ENCODE data around the gene PSMB7. TPM values are rescaled to one million over a fixed set of nuclear protein-coding genes. Genes with fewer than 3 reads are reported as not detected.

PSMB7 gene
- total and polyA plus RNA-seq, 2 of the 13 experiments (the other 11 are each of a cell fraction or from before 2014, with no cell fraction given): 259 to 291 TPM

DNA sequence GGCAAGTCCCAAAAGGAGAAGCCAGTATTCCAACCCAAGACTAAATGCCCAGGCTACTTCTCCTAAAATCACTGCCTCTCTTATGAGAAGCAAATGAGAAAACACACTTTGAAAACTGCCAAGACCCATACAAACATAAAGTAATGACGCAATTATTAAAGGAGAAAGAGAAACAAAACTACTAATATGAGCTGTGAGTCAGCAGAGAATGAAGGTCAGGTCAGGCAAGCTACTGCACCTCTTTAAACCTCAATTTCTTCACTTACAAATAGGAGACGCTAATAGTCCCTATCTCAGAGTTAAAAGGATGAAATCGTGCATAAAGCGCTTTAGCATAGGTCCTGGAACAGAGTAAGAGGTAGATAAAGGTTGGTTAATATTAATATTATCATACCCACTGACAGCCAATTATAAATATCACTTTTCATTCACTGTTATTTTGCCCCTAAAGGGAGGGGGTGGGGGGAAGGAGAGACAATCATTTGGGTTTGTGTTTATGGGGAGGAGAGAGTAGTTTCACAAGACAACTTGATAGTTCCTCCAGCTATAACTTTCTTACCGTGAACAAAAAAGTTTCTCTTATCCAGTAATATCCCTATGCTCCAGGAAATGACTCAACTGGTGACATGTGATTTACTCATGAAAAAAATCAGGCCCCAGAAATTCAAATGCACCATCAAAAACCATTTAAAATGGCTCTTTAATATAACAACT is 3.6 kb downstream of the PSMB7 start (continued):
- TF ChIP-seq, protein P1, sequence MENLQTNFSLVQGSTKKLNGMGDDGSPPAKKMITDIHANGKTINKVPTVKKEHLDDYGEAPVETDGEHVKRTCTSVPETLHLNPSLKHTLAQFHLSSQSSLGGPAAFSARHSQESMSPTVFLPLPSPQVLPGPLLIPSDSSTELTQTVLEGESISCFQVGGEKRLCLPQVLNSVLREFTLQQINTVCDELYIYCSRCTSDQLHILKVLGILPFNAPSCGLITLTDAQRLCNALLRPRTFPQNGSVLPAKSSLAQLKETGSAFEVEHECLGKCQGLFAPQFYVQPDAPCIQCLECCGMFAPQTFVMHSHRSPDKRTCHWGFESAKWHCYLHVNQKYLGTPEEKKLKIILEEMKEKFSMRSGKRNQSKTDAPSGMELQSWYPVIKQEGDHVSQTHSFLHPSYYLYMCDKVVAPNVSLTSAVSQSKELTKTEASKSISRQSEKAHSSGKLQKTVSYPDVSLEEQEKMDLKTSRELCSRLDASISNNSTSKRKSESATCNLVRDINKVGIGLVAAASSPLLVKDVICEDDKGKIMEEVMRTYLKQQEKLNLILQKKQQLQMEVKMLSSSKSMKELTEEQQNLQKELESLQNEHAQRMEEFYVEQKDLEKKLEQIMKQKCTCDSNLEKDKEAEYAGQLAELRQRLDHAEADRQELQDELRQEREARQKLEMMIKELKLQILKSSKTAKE (CRISPR knock-in tag; IDR thresholded peaks at IDR 0.05; ENCODE audit: borderline replicate concordance): no peak
- TF ChIP-seq MAZ (IDR thresholded peaks at IDR 0.05; ENCODE audit: borderline replicate concordance, low read depth, low read length): no peak
- no peak for TF ChIP-seq MAZ (CRISPR knock-in tag; IDR thresholded peaks at IDR 0.05; ENCODE audit: low read depth)
- TF ChIP-seq, protein P2, sequence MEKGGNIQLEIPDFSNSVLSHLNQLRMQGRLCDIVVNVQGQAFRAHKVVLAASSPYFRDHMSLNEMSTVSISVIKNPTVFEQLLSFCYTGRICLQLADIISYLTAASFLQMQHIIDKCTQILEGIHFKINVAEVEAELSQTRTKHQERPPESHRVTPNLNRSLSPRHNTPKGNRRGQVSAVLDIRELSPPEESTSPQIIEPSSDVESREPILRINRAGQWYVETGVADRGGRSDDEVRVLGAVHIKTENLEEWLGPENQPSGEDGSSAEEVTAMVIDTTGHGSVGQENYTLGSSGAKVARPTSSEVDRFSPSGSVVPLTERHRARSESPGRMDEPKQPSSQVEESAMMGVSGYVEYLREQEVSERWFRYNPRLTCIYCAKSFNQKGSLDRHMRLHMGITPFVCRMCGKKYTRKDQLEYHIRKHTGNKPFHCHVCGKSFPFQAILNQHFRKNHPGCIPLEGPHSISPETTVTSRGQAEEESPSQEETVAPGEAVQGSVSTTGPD (CRISPR knock-in tag; IDR thresholded peaks at IDR 0.05): no peak
- no peak for TF ChIP-seq SP1 (IDR thresholded peaks at IDR 0.05)
- TF ChIP-seq SP1 (CRISPR knock-in tag; IDR thresholded peaks at IDR 0.05): no peak
- no peak for TF ChIP-seq ZNF33B (CRISPR knock-in tag; IDR thresholded peaks at IDR 0.05)
- TF ChIP-seq ZNF572 (CRISPR knock-in tag; IDR thresholded peaks at IDR 0.05): no peak
- no peak for TF ChIP-seq MATR3 (CRISPR knock-in tag; IDR thresholded peaks at IDR 0.05)
- no peak for TF ChIP-seq ZNF121 (CRISPR knock-in tag; IDR thresholded peaks at IDR 0.05)
- no peak for TF ChIP-seq TSC22D2 (CRISPR knock-in tag; IDR thresholded peaks at IDR 0.05; ENCODE audit: borderline replicate concordance)
- no peak for TF ChIP-seq ZNF292 (CRISPR knock-in tag; IDR thresholded peaks at IDR 0.05; ENCODE audit: borderline replicate concordance, low read depth)
